ENCODE data around the gene HRH2. TPM values are rescaled to one million over a fixed set of nuclear protein-coding genes. Genes with fewer than 3 reads are reported as not detected.

Gene HRH2
- total and polyA plus RNA-seq, 9 of the 15 experiments (the other 6 are each of a cell fraction or from before 2014, with no cell fraction given), result 0.04 TPM; not detected in 8

GRCh38 chr5:175621971-175622370 lies 35.9 kb upstream of the HRH2 start:
- 0% methylated on average over 1 of the region's 1 CpG for WGBS (ENCODE audit: insufficient coverage, low coverage, missing lambda C conversion rate)
- no peaks in the 10 kb centered on the region for H3K4me1 ChIP-seq (replicated peaks in 1 of 2; ENCODE audit: control insufficient read depth in 2 of 2, insufficient read depth in 2 of 2, low read length in 2 of 2)
- in situ Hi-C loops (cut with MboI) (no loop called here), intact Hi-C loops (cut with micrococcal nuclease) (no loop called here)
- ChIA-PET POLR2A (interaction anchor here (0.6 to 0.7 kb wide), 2 partner anchors 12 to 1448 kb away, joined by 3 to 4 read pairs; no protein-coding TSS in a partner anchor), CTCF (ENCODE audit: low intra/inter-chr PET ratio) (no interaction called here)
- H3K36me3 ChIP-seq (ENCODE audit: control insufficient read depth, insufficient read depth, low read length), result no peaks in the 10 kb centered on the region
- no peak overlapping the region for H3K27ac ChIP-seq (ENCODE audit: extremely low read depth, low read depth, low read length)
- H4K20me1 ChIP-seq (replicated peaks; ENCODE audit: control insufficient read depth, insufficient read depth, low read length), result no peaks in the 10 kb centered on the region
- H3K9me1 ChIP-seq (ENCODE audit: control insufficient read depth, insufficient read depth, low read length), result peaks cover 2% of the 10 kb centered on the region
- ATAC-seq, result no peak
- H3K4me3 ChIP-seq, result no peak overlapping the region
- peaks cover 0 to 14% of the 10 kb centered on the region in 2 experiments; a peak in 1 of 5 replicates for H3K27me3 ChIP-seq (ENCODE audit: control insufficient read depth in 2 of 2, insufficient read depth in 2 of 2, low read length in 2 of 2)
- no peaks in the 10 kb centered on the region for H3K9me3 ChIP-seq (replicated peaks; ENCODE audit: control insufficient read depth, insufficient read depth, low read depth, low read length)
- no peak overlapping the region for H2AFZ ChIP-seq (ENCODE audit: low read depth, low read length)
- no peak for DNase-seq (ENCODE audit: extremely low read depth in 1 of 4, low spot score in 3 of 4)
- no peak overlapping the region for H3K4me2 ChIP-seq (ENCODE audit: insufficient read depth, low read length)
- no peak overlapping the region for H3K9ac ChIP-seq (ENCODE audit: insufficient read depth in 1 of 2, low read depth in 2 of 2, low read length in 2 of 2)
- H3K79me2 ChIP-seq (ENCODE audit: control insufficient read depth, insufficient read depth, low read length), result no peaks in the 10 kb centered on the region
- no peak for FAIRE-seq
- no TSS peak for BruUV-seq (replicated peaks)
- TF ChIP-seq ZNF140 (CRISPR knock-in tag; IDR thresholded peaks at IDR 0.05) (no peak), MTA3 (IDR thresholded peaks at IDR 0.05; ENCODE audit: borderline replicate concordance) (no peak), FOXJ2 (tag; IDR thresholded peaks at IDR 0.05) (no peak), POLR2B (IDR thresholded peaks at IDR 0.05; ENCODE audit: low read depth, partially characterized antibody) (no peak), ESRRB (CRISPR knock-in tag; IDR thresholded peaks at IDR 0.05; ENCODE audit: borderline replicate concordance) (no peak), DMBX1 (CRISPR knock-in tag; IDR thresholded peaks at IDR 0.05; ENCODE audit: borderline replicate concordance) (no peak), ZNF24 (IDR thresholded peaks at IDR 0.05) (no peak), NR2C2 (CRISPR knock-in tag; IDR thresholded peaks at IDR 0.05) (no peak), NR2C2 (tag; IDR thresholded peaks at IDR 0.05) (no peak), ELK1 (CRISPR knock-in tag; IDR thresholded peaks at IDR 0.05) (no peak), ZNF57 (CRISPR knock-in tag; IDR thresholded peaks at IDR 0.05) (no peak), SRSF9 (IDR thresholded peaks at IDR 0.05; ENCODE audit: borderline replicate concordance, low read depth, low read length) (no peak), HNRNPH1 (optimal IDR thresholded peaks at IDR 0.05; ENCODE audit: low read depth, low read length) (no peak)
